Dendritic cell treated with granulocyte-macrophage colony-stimulating factor and Interleukin-4, amounts not matched to agents 40 ng/mL and 50 ng/mL, for 4 days (primary cell): ENCODE measurements around the gene LCN9.
"Not testable (repeated sequence)": the region's sequence is repeated elsewhere in the genome, so short reads cannot be mapped to it uniquely, and the experiment has no call there.

ENCODE experiments used
- H3K27ac Mint-ChIP-seq: one replicate; pipeline ENCODE4 v1.8.0; 2022; ENCODE audit warnings: mild to moderate bottlenecking, mixed read lengths
- H3K27me3 Mint-ChIP-seq: one replicate; pipeline ENCODE4 v1.8.0; 2022; ENCODE audit warnings: mild to moderate bottlenecking, mixed read lengths
- H3K36me3 Mint-ChIP-seq: one replicate; pipeline ENCODE4 v1.8.0; 2022; ENCODE audit warnings: low read depth, mixed read lengths
- H3K4me1 Mint-ChIP-seq: one replicate; pipeline ENCODE4 v1.8.0; 2022; ENCODE audit warnings: low read depth, mixed read lengths
- H3K4me3 Mint-ChIP-seq: one replicate; pipeline ENCODE4 v1.8.0; 2022; ENCODE audit warnings: mild to moderate bottlenecking, moderate library complexity, mixed read lengths
- H3K9me3 Mint-ChIP-seq: one replicate; pipeline ENCODE4 v1.8.0; 2022; ENCODE audit warnings: mixed read lengths
- intact Hi-C: fragments of 100-400 bp; cut with micrococcal nuclease; formaldehyde crosslinking; loops from one replicate; pipeline ENCODE4 v1.15.0; 2022

The LCN9 gene

DNA sequence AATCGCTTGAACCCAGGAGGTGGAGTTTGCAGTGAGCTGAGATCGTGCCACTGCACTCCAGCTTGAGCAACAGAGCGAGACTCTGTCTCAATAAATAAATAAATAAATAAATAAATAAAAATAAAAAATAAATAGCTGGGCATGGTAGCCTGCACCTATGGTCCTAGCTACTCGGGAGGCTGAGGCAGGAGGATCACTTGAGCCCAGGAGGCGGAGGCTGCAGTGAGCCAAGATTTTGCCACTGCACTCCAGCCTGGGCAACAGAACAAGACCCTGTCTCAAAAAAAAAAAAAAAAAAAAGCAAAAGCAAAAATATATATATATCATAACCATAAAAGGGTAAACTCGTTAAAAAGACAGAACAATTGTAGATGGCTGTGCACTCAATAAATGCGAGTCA is 9.7 kb downstream of the LCN9 start:
- H3K4me1 Mint-ChIP-seq, H3K9me3 Mint-ChIP-seq, intact Hi-C loops, H3K4me3 Mint-ChIP-seq, H3K27me3 Mint-ChIP-seq, H3K36me3 Mint-ChIP-seq, H3K27ac Mint-ChIP-seq: not testable (repeated sequence)

- Mint-ChIP-seq H3K4me3 (no peak overlapping the region), H3K27me3 (peaks cover 3% of the 10 kb centered on the region), H3K4me1 (no peaks in the 10 kb centered on the region), H3K27ac (no peak overlapping the region), H3K36me3 (no peaks in the 10 kb centered on the region), H3K9me3 (no peaks in the 10 kb centered on the region)
- intact Hi-C loops = no loop called here
Measured at GRCh38 chr9:135673941-135674340, 10.8 kb downstream of the LCN9 start.

DNA sequence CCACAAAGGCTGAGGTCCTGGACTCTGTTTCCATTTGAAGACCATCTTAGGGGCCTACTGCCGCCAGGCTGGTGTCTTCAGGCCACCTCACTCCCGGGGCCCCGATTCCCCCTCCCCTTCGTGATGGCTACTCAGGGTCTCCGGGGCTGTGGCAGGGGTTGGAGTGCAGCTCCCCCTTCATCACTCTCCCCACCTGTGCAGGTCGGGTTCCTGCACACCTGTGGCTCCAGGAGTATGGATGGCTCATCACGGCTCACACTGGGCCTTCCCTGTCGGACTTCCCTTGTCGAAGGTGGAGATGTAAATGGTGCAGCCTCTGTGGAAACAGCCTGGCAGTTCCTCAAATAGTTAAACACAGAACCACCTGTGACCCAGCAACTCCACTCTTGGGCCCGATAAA is 11.9 kb downstream of the LCN9 start:
- Mint-ChIP-seq H3K27ac (no peak overlapping the region), H3K9me3 (no peaks in the 10 kb centered on the region), H3K4me3 (no peak overlapping the region), H3K36me3 (no peaks in the 10 kb centered on the region), H3K27me3 (peaks cover 3% of the 10 kb centered on the region), H3K4me1 (no peaks in the 10 kb centered on the region)
- intact Hi-C loops = no loop called here

DNA sequence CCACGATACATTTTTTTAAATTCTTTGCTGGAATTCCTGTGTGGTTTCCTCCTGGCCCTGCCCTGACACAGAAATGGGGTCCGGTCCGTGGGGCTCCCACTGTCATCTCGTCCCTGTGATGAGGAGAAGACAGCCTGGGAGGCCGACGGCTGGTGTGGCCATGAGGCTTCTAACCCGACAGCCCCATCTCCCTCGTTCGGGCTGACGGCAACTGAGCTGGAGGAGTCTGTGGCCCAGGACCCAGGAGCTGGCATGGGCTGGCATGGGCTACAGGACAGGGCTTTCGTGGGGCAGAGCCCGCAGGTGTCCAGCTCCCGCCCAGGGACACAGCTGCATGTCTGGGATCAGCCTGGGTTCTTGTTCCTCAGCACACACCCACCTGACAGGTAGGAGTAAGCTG is 13.8 kb downstream of the LCN9 start:
- no peaks in the 10 kb centered on the region for H3K36me3 Mint-ChIP-seq
- H3K4me3 Mint-ChIP-seq = no peak overlapping the region
- no peaks in the 10 kb centered on the region for H3K9me3 Mint-ChIP-seq
- no peak overlapping the region for H3K27ac Mint-ChIP-seq
- H3K27me3 Mint-ChIP-seq = peaks cover 5% of the 10 kb centered on the region
- H3K4me1 Mint-ChIP-seq = no peaks in the 10 kb centered on the region
- intact Hi-C loops = no loop called here

- intact Hi-C loops = no loop called here
- no peaks in the 10 kb centered on the region for H3K9me3 Mint-ChIP-seq
- peaks cover 5% of the 10 kb centered on the region for H3K27me3 Mint-ChIP-seq
- H3K36me3 Mint-ChIP-seq = no peaks in the 10 kb centered on the region
- no peak overlapping the region for H3K4me3 Mint-ChIP-seq
- H3K27ac Mint-ChIP-seq = no peak overlapping the region
- H3K4me1 Mint-ChIP-seq = no peaks in the 10 kb centered on the region
Measured at GRCh38 chr9:135677641-135678168, 14.6 kb downstream of the LCN9 start.

DNA sequence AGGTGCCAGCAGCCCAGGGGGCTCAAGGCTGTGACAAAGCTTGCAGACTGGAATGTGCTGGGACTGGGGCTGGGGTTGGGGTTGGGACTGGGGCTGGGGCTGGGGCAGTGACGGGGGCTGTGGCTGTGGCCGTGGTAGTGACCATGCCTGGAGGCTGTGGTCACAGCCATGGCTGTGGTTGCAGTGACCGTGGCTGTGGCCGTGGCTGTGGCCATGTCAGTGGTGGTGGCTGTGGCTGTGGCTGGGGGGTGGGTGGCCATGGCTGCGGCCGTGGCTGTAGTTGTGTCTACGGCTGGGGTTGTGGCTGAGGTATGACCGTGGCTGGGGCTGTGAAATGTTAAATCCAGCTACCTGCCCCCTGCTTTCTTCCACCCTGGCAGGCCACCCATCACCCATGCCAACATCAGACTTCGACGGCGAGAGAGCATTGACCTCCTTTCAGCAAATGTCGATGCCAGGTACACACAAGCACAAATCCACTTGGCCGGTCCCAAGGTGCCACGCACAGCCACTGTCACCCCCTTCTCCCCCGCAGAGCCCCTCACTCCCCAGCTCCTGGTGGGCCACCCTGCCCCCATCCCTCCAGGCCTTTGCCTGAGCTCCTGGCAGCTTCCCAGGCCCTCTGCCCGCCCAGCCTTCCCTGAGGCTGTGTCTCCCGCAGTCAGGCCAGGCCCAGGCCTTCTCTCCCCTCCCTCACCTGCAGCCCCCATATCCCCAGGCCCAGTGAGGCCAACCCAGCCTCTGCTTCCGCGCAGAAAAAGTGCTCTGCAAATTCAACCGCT is 15.3 kb downstream of the LCN9 start:
- Mint-ChIP-seq H3K4me1 (no peaks in the 10 kb centered on the region), H3K27me3 (peaks cover 5% of the 10 kb centered on the region), H3K27ac (no peak overlapping the region), H3K4me3 (no peak overlapping the region), H3K36me3 (no peaks in the 10 kb centered on the region), H3K9me3 (no peaks in the 10 kb centered on the region)
- intact Hi-C loops = no loop called here

DNA sequence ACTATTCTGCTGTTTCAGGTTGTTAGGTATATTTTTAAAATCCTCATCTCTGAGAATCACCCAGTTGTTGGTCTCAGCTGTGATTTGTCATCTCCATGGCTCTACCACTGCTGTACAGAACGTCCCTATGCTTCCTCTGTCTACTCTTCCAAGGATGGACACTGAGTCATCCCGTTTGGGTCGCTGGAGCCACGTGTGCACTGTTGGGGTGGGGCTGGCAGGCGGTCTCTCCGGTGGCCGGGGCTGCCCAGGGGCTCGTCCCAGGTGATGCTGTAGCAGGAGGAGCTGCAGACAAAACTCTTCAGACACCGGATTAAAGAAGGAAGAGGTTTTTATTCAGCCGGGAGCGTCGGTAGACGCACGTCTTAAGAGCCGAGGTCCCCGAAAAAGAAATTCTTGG is 16.9 kb downstream of the LCN9 start:
- peaks cover 5% of the 10 kb centered on the region for H3K27me3 Mint-ChIP-seq
- H3K27ac Mint-ChIP-seq = no peak overlapping the region
- no peaks in the 10 kb centered on the region for H3K36me3 Mint-ChIP-seq
- no peaks in the 10 kb centered on the region for H3K9me3 Mint-ChIP-seq
- intact Hi-C loops = no loop called here
- no peaks in the 10 kb centered on the region for H3K4me1 Mint-ChIP-seq
- no peak overlapping the region for H3K4me3 Mint-ChIP-seq

GRCh38 chr9:135681161-135681560 is 18.1 kb downstream of the LCN9 start:
- Mint-ChIP-seq H3K4me3 (no peak overlapping the region), H3K27ac (no peak overlapping the region), H3K27me3 (peaks cover 4% of the 10 kb centered on the region), H3K36me3 (no peaks in the 10 kb centered on the region), H3K4me1 (no peaks in the 10 kb centered on the region), H3K9me3 (no peaks in the 10 kb centered on the region)
- intact Hi-C loops = no loop called here

- Mint-ChIP-seq H3K27ac (no peak overlapping the region), H3K36me3 (no peaks in the 10 kb centered on the region), H3K4me3 (no peak overlapping the region), H3K9me3 (no peaks in the 10 kb centered on the region), H3K27me3 (peaks cover 5% of the 10 kb centered on the region), H3K4me1 (no peaks in the 10 kb centered on the region)
- intact Hi-C loops = no loop called here
Measured at GRCh38 chr9:135683401-135684034, 20.4 kb downstream of the LCN9 start.

GRCh38 chr9:135684691-135685090 is 21.6 kb downstream of the LCN9 start:
- Mint-ChIP-seq H3K27ac (no peak overlapping the region), H3K4me1 (no peaks in the 10 kb centered on the region), H3K27me3 (peaks cover 5% of the 10 kb centered on the region), H3K36me3 (no peaks in the 10 kb centered on the region), H3K4me3 (no peak overlapping the region), H3K9me3 (no peaks in the 10 kb centered on the region)
- intact Hi-C loops = no loop called here

GRCh38 chr9:135687216-135687615 is 24.1 kb downstream of the LCN9 start:
- Mint-ChIP-seq H3K9me3 (no peaks in the 10 kb centered on the region), H3K27ac (no peak overlapping the region), H3K4me3 (no peak overlapping the region), H3K4me1 (no peaks in the 10 kb centered on the region), H3K27me3 (peaks cover 3% of the 10 kb centered on the region), H3K36me3 (no peaks in the 10 kb centered on the region)
- intact Hi-C loops = no loop called here

- peaks cover 1% of the 10 kb centered on the region for H3K27me3 Mint-ChIP-seq
- no peak overlapping the region for H3K27ac Mint-ChIP-seq
- no peak overlapping the region for H3K4me3 Mint-ChIP-seq
- no peaks in the 10 kb centered on the region for H3K9me3 Mint-ChIP-seq
- no peaks in the 10 kb centered on the region for H3K4me1 Mint-ChIP-seq
- intact Hi-C loops = no loop called here
- no peaks in the 10 kb centered on the region for H3K36me3 Mint-ChIP-seq
Measured at GRCh38 chr9:135689011-135689410, 25.9 kb downstream of the LCN9 start.

DNA sequence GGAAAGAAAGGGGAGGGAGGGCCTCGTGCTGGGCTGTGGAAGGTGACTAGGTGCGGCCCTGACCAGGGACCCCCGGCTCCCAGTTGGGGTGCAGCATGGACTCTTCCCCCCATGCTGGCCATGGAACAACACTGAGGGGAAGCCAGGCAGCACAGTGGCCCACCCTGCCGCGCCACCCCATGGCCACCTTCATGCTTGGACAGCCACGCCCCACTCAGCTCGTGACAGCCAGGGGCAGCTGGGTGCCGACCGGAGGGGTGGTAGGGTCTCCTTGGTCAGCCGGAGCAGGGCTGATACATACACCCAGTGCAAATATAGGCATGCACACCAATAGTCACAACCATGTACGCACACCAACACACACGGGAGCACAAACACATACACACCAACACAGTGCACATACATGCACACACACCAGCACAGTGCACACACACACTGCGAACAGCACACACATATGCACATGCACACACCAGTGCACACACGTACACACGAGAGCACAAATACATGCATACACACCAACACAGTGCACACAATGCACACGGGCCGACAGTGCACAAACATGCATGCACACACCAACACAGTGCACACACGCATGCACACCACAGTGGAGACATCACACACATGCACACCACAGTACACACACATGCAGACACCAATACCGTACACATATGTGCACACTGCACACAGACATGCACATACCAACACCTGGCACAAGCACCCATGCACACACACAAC is 27.9 kb downstream of the LCN9 start:
- H3K36me3 Mint-ChIP-seq = no peaks in the 10 kb centered on the region
- H3K4me3 Mint-ChIP-seq = no peak overlapping the region
- intact Hi-C loops = no loop called here
- no peaks in the 10 kb centered on the region for H3K9me3 Mint-ChIP-seq
- no peaks in the 10 kb centered on the region for H3K4me1 Mint-ChIP-seq
- no peak overlapping the region for H3K27ac Mint-ChIP-seq
- peaks cover 1% of the 10 kb centered on the region for H3K27me3 Mint-ChIP-seq

GRCh38 chr9:135692410-135692809 is 29.3 kb downstream of the LCN9 start:
- Mint-ChIP-seq H3K27me3 (no peaks in the 10 kb centered on the region), H3K36me3 (no peaks in the 10 kb centered on the region), H3K4me1 (no peaks in the 10 kb centered on the region), H3K27ac (no peak overlapping the region), H3K9me3 (no peaks in the 10 kb centered on the region), H3K4me3 (no peak overlapping the region)
- intact Hi-C loops = no loop called here
